HG03196 (cell line): ENCODE measurements around the gene LRWD1.

Experiments used
- ATAC-seq: cut with Tn5 transposase; IDR thresholded peaks from one replicate; pipeline ENCODE4 v1.9.1; 2021; ENCODE audit not compliant: unreplicated experiment

The LRWD1 gene

GRCh38 chr7:102464577-102465280 is at the start of gene LRWD1, which contains the start of gene ALKBH4:
TSS of gene LRWD1 (plus strand) at chr7:102464984. CDS start at chr7:102465081, 97 bp downstream.
TSS of gene ALKBH4 (minus strand) at chr7:102464863. CDS start at chr7:102464836, 27 bp downstream.
- ATAC-seq: peak; percentile 81

- ATAC-seq: no peak
Observed at GRCh38 chr7:102415685-102416225, 49.0 kb upstream of the LRWD1 start.

GRCh38 chr7:102416406-102416805 is 48.4 kb upstream of the LRWD1 start:
- ATAC-seq: no peak

GRCh38 chr7:102417105-102417504 is 47.7 kb upstream of the LRWD1 start:
- no peak for ATAC-seq

GRCh38 chr7:102418592-102418991 is 46.2 kb upstream of the LRWD1 start:
- no peak for ATAC-seq

GRCh38 chr7:102421706-102422240 is 43.0 kb upstream of the LRWD1 start:
- ATAC-seq: no peak

- no peak for ATAC-seq
Observed at GRCh38 chr7:102424129-102424551, 40.6 kb upstream of the LRWD1 start.

- ATAC-seq: no peak
Observed at GRCh38 chr7:102424787-102425218, 40.0 kb upstream of the LRWD1 start.

- peak; percentile 64 for ATAC-seq
Observed at GRCh38 chr7:102425639-102426267, 39.0 kb upstream of the LRWD1 start.

- peak; percentile 41 for ATAC-seq
Observed at GRCh38 chr7:102426268-102427018, 38.3 kb upstream of the LRWD1 start.

- ATAC-seq: no peak
Observed at GRCh38 chr7:102427019-102427405, 37.8 kb upstream of the LRWD1 start.

GRCh38 chr7:102429141-102429899 is 35.5 kb upstream of the LRWD1 start:
- ATAC-seq: no peak

- ATAC-seq: no peak
Observed at GRCh38 chr7:102431617-102432298, 33.0 kb upstream of the LRWD1 start.

- peak; percentile 27 for ATAC-seq
Observed at GRCh38 chr7:102432442-102433218, 32.2 kb upstream of the LRWD1 start.

GRCh38 chr7:102433219-102434038 is 31.4 kb upstream of the LRWD1 start, which contains the start of gene ORAI2:
TSS of gene ORAI2 (plus strand) at chr7:102433575. CDS start at chr7:102438957, 5,382 bp downstream.
- peak; percentile 50 for ATAC-seq

GRCh38 chr7:102434039-102434486 is 30.7 kb upstream of the LRWD1 start:
- no peak for ATAC-seq

- no peak for ATAC-seq
Observed at GRCh38 chr7:102436118-102436517, 28.7 kb upstream of the LRWD1 start.
